ENCODE measurements around the gene AASS. TPM values are rescaled to one million over a fixed set of nuclear protein-coding genes. Genes with fewer than 3 reads are reported as not detected.

The AASS gene
- total RNA-seq, 3 donors from 2014 or later (not counting 1 experiment from before 2014, with no cell fraction given): 1.6 to 2.4 (median 1.6) TPM

GRCh38 chr7:122082670-122083069 lies 61.4 kb downstream of the AASS start:
- Histone ChIP-seq H3K4me3 (ENCODE audit: low read length) (no peak overlapping the region), H3K9me3 (ENCODE audit: control insufficient read depth, insufficient read depth, low read length) (no peaks in the 10 kb centered on the region), H3K27ac (ENCODE audit: low read length) (no peak overlapping the region), H3K36me3 (ENCODE audit: control insufficient read depth, insufficient read depth, low read length) (no peaks in the 10 kb centered on the region), H3K4me1 (ENCODE audit: control insufficient read depth, insufficient read depth, low read length) (no peaks in the 10 kb centered on the region), H3K27me3 (ENCODE audit: control insufficient read depth, insufficient read depth, low read length) (no peaks in the 10 kb centered on the region)
- no peaks in the 10 kb centered on the region for H3K36me3 Mint-ChIP-seq
- no peak for DNase-seq
- 100% methylated on average over 2 of the region's 2 CpGs for WGBS (ENCODE audit: insufficient coverage)
- ATAC-seq: no peak
- TF ChIP-seq, protein P1, sequence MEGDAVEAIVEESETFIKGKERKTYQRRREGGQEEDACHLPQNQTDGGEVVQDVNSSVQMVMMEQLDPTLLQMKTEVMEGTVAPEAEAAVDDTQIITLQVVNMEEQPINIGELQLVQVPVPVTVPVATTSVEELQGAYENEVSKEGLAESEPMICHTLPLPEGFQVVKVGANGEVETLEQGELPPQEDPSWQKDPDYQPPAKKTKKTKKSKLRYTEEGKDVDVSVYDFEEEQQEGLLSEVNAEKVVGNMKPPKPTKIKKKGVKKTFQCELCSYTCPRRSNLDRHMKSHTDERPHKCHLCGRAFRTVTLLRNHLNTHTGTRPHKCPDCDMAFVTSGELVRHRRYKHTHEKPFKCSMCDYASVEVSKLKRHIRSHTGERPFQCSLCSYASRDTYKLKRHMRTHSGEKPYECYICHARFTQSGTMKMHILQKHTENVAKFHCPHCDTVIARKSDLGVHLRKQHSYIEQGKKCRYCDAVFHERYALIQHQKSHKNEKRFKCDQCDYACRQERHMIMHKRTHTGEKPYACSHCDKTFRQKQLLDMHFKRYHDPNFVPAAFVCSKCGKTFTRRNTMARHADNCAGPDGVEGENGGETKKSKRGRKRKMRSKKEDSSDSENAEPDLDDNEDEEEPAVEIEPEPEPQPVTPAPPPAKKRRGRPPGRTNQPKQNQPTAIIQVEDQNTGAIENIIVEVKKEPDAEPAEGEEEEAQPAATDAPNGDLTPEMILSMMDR (IDR thresholded peaks at IDR 0.05): no peak
- H3K27me3 Mint-ChIP-seq (ENCODE audit: low read depth in 2 of 2): no peaks in the 10 kb centered on the region
- no peak overlapping the region for H3K4me3 Mint-ChIP-seq
- intact Hi-C loops (cut with micrococcal nuclease): no loop called here
- H3K27ac Mint-ChIP-seq: no peak overlapping the region
- H3K4me1 Mint-ChIP-seq: no peaks in the 10 kb centered on the region
- peaks cover 0 to 3% of the 10 kb centered on the region in 2 donors for H3K9me3 Mint-ChIP-seq

DNA sequence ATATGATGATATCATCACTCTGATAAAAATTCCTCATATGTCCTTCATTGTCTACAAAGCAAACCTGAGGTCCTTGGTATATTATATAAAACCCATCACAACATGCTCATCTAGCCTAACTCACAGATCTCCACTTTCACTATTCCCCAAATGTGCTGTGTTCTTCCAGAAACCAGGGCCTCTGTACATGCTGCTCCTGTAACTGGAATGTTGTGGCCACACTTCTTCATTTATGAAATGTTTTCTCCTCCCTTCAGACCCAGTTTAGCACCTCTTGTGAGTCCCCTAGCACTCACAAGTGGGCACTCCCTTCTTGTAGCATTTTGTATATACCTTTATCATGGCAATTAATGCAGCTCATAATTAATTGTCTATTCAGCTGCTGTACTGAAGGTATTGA lies 61.9 kb downstream of the AASS start:
- no peak for ATAC-seq
- H3K4me1 Mint-ChIP-seq: no peaks in the 10 kb centered on the region

GRCh38 chr7:122073635-122074034 lies 70.4 kb downstream of the AASS start:
- ATAC-seq (no peak), DNase-seq (no peak)
- intact Hi-C loops (cut with micrococcal nuclease): no loop called here
- H3K27me3 ChIP-seq (ENCODE audit: control insufficient read depth, insufficient read depth, low read length): no peaks in the 10 kb centered on the region
- Mint-ChIP-seq H3K4me1 (no peaks in the 10 kb centered on the region), H3K9me3 (peaks cover 2 to 4% of the 10 kb centered on the region in 2 donors), H3K27ac (no peak overlapping the region), H3K27me3 (ENCODE audit: low read depth in 2 of 2) (no peaks in the 10 kb centered on the region), H3K4me3 (no peak overlapping the region), H3K36me3 (no peaks in the 10 kb centered on the region)
- TF ChIP-seq, protein P1 (IDR thresholded peaks at IDR 0.05): no peak
- H3K4me3 ChIP-seq (ENCODE audit: low read length): no peak overlapping the region
- H3K27ac ChIP-seq (ENCODE audit: low read length): no peak overlapping the region
- H3K9me3 ChIP-seq (ENCODE audit: control insufficient read depth, insufficient read depth, low read length): no peaks in the 10 kb centered on the region
- WGBS (ENCODE audit: insufficient coverage): 56% methylated on average over 2 of the region's 3 CpGs
- H3K4me1 ChIP-seq (ENCODE audit: control insufficient read depth, insufficient read depth, low read length): no peaks in the 10 kb centered on the region
- no peaks in the 10 kb centered on the region for H3K36me3 ChIP-seq (ENCODE audit: control insufficient read depth, insufficient read depth, low read length)

More for the DNA sequence above, 61.9 kb downstream of the AASS start:
- Mint-ChIP-seq H3K27ac (no peak overlapping the region), H3K9me3 (peaks cover 0 to 3% of the 10 kb centered on the region in 2 donors), H3K27me3 (ENCODE audit: low read depth in 2 of 2) (no peaks in the 10 kb centered on the region), H3K36me3 (no peaks in the 10 kb centered on the region), H3K4me3 (no peak overlapping the region)
- intact Hi-C loops (cut with micrococcal nuclease): no loop called here
- Histone ChIP-seq H3K36me3 (ENCODE audit: control insufficient read depth, insufficient read depth, low read length) (no peaks in the 10 kb centered on the region), H3K4me1 (ENCODE audit: control insufficient read depth, insufficient read depth, low read length) (no peaks in the 10 kb centered on the region), H3K27me3 (ENCODE audit: control insufficient read depth, insufficient read depth, low read length) (no peaks in the 10 kb centered on the region), H3K9me3 (ENCODE audit: control insufficient read depth, insufficient read depth, low read length) (no peaks in the 10 kb centered on the region), H3K4me3 (ENCODE audit: low read length) (no peak overlapping the region), H3K27ac (ENCODE audit: low read length) (no peak overlapping the region)
- DNase-seq: no peak
- TF ChIP-seq, protein P1 (IDR thresholded peaks at IDR 0.05): no peak

- H3K27ac Mint-ChIP-seq: no peak overlapping the region
- intact Hi-C loops (cut with micrococcal nuclease): no loop called here
Observed at GRCh38 chr7:122072924-122073599, 71.0 kb downstream of the AASS start.

More at GRCh38 chr7:122072924-122073599, 71.0 kb downstream of the AASS start:
- H3K27me3 ChIP-seq (ENCODE audit: control insufficient read depth, insufficient read depth, low read length): no peaks in the 10 kb centered on the region
- Mint-ChIP-seq H3K4me1 (no peaks in the 10 kb centered on the region), H3K9me3 (peaks cover 2 to 4% of the 10 kb centered on the region in 2 donors), H3K4me3 (no peak overlapping the region), H3K27me3 (ENCODE audit: low read depth in 2 of 2) (no peaks in the 10 kb centered on the region), H3K36me3 (no peaks in the 10 kb centered on the region)
- no peaks in the 10 kb centered on the region for H3K36me3 ChIP-seq (ENCODE audit: control insufficient read depth, insufficient read depth, low read length)
- no peak overlapping the region for H3K27ac ChIP-seq (ENCODE audit: low read length)
- H3K4me3 ChIP-seq (ENCODE audit: low read length): no peak overlapping the region
- no peaks in the 10 kb centered on the region for H3K4me1 ChIP-seq (ENCODE audit: control insufficient read depth, insufficient read depth, low read length)
- DNase-seq: no peak
- ATAC-seq: no peak
- TF ChIP-seq, protein P1 (IDR thresholded peaks at IDR 0.05): no peak
- H3K9me3 ChIP-seq (ENCODE audit: control insufficient read depth, insufficient read depth, low read length): no peaks in the 10 kb centered on the region
- 84% methylated on average over 5 of the region's 6 CpGs for WGBS (ENCODE audit: insufficient coverage)
